T-helper 22 cell (primary cell): ENCODE measurements around the gene ADGRE3.

Source experiments
- DNase-seq: peaks from one replicate; pipeline ENCODE4 v3.0.0-alpha.2; 2020; ENCODE audit warnings: low read depth

Gene ADGRE3, protein sequence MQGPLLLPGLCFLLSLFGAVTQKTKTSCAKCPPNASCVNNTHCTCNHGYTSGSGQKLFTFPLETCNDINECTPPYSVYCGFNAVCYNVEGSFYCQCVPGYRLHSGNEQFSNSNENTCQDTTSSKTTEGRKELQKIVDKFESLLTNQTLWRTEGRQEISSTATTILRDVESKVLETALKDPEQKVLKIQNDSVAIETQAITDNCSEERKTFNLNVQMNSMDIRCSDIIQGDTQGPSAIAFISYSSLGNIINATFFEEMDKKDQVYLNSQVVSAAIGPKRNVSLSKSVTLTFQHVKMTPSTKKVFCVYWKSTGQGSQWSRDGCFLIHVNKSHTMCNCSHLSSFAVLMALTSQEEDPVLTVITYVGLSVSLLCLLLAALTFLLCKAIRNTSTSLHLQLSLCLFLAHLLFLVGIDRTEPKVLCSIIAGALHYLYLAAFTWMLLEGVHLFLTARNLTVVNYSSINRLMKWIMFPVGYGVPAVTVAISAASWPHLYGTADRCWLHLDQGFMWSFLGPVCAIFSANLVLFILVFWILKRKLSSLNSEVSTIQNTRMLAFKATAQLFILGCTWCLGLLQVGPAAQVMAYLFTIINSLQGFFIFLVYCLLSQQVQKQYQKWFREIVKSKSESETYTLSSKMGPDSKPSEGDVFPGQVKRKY

DNA sequence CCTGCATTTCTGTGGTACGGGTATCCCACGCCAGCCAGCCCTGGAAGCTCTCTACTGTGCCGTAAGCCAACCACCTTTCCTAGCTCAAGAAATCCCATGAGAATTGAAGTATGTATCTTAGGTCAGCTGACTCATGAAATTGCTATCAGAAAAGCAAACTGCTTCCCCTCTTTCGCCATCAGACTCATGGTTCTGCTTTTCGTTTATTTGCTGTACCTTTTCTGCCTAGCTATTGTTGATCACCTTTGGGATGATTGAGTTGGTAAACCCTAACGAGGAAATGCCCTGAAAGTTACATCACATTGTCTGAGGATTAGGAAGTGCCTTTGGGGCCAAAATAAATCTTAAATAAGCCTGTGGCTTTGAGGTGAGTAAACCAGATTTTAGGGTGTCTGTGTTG is at the start of gene ADGRE3:
Gene ADGRE3 (minus strand): TSS at position 81 of the 400 bp plus-strand sequence. CDS start 74 bp downstream, at position 7.
- no peak for DNase-seq

DNA sequence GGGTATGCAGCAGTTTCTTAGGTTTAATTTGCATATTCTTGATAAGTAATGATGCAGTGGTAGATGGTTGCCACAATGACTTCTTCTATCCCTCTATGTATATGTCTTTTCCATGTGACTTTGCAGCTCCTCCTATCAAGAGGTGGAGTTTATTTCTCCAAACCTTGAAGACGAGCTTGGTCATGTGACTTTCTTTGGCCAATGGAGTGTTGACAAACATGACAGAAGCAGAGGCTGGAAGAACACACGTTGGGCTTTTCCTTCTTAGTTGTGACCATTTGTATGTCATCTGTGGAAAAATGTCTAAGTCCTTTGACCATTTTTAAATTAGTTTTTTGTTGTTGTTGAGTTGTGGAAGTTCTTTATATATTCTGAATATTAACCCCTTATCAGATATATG is 47.5 kb upstream of the ADGRE3 start:
- no peak for DNase-seq

DNA sequence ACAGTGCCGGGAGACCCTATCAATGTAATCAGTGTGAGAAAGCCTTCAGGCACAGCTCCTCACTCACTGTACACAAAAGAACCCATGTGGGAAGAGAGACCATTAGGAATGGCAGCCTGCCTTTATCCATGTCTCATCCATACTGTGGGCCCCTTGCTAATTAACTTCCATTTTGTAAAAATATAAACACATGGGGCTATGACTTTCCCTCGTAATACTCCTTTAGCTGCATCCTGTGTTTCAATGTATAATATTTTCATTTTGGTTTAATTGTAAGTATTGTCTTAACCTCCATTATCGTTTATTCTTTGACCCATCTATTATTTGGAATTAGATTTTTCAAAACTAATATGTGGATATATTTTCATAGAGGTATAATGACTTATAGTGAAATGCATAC is 44.5 kb upstream of the ADGRE3 start:
- DNase-seq: no peak

DNA sequence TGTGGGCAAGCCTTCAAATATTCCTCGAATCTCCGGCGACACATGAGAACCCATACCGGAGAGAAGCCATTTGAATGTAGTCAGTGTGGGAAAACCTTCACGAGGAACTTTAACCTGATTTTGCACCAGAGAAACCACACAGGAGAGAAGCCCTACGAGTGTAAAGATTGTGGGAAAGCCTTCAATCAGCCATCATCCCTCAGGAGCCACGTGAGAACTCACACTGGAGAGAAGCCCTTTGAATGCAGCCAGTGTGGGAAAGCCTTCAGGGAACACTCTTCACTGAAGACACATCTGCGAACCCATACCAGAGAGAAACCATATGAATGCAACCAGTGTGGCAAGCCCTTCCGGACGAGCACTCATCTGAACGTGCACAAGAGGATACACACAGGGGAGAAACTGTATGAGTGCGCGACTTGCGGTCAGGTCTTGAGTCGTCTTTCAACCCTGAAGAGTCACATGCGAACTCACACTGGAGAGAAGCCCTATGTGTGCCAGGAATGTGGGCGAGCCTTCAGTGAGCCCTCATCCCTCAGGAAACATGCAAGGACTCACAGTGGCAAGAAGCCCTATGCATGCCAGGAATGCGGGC is 44.0 kb upstream of the ADGRE3 start:
- DNase-seq: no peak

DNA sequence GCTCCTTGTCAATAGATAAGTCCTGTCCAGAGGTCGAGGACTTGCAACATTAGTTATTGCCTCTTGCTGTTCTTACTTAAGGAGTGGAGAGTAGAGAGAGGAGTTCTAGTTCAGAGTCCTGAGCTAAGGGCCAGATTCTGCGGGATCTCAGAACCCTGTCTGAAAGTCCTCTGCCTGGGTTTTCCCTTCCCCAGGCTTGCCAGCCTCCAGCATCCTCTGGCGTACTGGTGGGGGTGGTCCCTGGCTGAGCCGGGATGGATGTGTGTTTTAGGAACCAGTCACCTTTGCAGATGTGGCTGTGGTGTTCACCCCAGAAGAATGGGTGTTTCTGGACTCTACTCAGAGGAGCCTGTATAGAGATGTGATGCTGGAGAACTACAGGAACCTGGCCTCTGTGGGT is 41.2 kb upstream of the ADGRE3 start:
- no peak for DNase-seq

DNA sequence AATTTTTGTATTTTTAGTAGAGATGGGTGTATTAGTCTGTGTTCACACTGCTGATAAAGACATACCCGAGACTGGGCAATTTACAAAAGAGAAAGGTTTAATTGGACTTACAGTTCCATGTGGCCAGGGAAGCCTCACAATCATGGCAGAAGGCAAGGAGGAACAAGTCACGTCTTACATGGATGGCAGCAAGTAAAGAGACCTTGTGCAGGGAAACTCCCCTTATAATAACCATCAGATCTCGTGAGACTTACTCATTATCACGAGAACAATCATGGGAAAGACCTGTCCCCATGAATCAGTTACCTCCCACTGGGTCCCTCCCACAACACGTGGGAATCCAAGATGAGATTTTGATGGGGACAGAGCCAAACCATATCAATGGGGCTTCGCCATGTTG is 29.8 kb upstream of the ADGRE3 start:
- no peak for DNase-seq

DNA sequence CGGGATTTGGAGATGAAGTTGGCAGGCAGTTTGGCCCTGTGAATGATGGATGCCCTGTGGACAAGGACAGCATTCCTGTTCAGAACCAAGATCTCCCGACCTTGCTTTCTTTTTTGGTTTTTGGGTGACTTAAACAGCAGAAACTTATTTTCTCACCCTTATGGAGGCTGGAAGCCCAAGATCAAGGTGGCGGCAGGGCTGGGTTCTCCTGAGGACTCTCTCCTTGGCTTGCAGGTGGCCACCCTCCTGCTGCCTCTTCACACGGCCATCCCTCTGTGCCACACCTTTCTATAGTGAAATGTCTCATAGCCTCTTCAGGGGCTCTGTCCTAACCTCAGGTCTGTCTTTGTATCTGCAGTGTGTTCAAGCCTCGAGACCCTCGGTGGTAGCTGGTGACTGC is 29.2 kb upstream of the ADGRE3 start:
- DNase-seq: no peak

DNA sequence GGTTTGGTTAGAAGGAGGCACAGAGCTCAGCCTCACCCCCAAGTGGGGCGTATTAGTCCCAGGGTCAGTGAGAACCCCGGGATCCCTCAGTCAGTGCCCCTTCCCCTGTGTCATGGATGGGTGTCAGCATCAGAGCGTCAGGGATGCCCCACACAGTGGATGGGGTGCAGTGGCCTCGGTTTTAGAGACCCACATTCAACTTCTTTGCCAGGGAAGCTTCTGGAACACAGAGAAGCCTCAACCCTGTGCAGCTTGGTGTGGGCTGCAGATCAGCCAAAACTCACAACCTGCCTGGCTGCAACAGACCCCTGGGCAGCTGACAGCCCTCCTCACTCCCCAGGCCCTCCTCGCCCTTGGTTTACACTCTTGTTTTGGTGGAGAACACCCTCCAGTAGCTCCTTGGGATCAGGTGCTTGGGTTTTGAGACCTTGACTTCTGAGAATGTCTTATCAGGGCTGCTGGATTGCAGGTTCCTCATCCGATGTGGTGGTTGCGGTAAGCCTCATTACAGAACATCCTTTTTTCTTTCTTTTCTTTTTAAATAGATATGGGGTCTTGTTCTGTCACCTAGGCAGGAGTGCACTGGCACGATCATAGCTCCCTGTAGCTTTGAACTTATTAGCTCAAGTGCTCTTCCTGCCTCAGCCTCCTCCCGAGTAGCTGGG is 26.2 kb upstream of the ADGRE3 start:
- no peak for DNase-seq

DNA sequence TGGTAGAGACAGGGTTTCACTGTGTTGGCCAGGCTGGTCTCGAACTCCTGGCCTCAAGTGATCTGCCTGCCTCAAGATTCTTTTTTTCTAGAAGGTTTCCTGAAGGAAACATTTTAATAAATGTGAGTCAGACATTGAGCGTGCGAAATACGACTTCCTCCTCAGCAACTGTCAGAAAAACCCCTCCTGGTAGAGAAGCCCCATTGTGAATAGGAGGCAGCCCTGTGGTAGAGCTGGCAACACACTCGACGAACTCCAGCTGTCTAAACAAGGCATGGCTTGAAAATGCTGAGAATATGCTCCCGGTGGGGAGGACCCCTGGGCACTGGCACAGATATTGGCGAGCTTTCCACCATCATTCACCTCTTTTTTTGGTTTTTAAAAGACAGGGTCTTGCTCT is 25.0 kb upstream of the ADGRE3 start:
- DNase-seq: no peak

DNA sequence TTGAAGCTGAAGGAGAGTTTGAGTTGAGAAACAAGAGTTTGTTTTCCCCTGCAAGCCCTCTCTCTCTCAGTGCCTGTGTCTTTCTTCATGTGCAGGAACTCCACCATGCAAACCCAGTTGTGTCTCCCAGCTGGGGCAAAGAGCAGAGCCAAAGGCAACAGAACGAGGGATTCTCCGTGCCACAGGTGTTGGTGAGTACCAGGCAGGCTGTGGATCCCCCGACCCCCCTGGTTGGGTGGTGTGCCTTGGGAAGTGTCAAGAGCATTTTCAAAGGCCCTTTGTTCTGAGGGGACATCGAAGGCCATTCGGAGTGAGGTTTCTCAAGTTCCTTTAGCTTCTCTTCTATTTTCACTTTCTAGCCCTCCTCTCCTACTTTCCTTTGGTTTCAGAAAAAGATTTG is 20.8 kb upstream of the ADGRE3 start:
- no peak for DNase-seq

DNA sequence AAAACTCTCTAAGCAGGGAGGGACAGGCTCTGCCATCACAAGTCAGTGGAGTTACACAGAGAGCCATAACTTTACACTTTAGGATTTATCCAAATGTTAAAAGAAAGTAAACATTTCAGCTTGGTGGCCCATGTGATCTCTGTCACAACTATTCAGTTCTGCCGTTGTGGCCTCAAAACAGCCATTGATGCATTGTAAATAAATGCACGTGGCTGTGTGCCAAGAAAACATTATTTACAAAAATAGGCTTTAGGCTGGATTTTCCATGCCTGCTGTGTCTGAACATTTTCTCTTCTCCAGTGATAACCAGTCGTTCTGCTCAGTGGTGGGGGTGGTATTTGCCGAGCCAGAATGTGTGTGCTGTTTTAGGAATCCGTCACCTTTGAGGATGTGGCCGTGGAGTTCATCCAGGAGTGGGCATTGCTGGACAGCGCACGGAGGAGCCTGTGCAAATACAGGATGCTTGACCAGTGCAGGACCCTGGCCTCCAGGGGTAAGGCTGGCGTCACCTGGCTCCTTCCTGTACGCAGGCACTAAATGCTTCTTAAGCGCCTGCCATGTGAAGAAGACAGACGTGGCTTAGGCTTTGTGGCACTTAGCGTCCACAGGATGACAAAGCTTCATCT is 20.1 kb upstream of the ADGRE3 start:
- DNase-seq: no peak

DNA sequence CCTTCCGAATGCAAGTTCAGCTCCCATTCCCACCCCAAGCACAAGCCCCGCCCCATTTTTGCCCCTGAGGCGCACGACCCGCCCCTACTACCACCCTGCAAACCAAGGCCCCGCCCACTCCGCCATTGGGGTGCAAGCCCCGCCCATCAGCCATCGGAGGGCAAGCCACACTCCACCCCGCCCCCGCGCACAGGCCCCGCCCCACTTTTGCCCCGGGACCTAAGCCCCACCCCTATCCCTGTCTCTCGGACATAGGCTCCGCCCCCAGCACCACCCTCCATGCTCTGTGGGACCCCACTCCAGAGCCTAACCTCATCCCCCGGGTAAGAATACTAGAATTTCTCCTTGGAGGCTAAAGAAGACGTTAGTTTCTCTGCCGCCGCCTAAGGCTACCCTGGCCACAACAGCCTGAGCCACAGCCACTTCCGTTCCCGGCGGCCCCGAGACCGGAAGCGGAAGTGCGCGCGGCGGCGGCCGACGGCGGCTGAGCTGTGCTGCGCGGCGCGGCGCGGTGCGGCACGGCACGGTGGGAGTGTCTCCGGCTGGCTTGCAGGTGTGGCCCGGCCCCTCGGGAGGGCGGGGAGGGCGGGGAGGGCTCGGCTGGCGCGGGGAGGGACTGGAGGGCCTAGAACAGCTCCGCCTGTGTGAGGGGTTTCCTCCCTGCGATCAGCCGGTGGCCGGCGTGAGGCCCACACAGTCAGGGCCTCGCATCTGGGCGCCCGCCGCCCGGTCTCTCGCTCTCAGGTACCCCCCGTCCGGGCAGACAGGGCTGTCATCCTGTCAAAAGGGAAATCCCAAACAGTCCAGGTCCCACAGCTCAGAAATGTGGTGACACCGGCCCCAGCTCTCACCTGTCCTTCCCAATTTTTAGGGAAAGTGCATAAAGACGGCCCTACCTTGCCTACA is 15.2 kb upstream of the ADGRE3 start, which contains the start of gene ZNF333:
Gene ZNF333 (plus strand): TSS at position 451 of the 906 bp plus-strand sequence. CDS start 3,444 bp downstream, outside the sequence.
- DNase-seq: peak; percentile 90

DNA sequence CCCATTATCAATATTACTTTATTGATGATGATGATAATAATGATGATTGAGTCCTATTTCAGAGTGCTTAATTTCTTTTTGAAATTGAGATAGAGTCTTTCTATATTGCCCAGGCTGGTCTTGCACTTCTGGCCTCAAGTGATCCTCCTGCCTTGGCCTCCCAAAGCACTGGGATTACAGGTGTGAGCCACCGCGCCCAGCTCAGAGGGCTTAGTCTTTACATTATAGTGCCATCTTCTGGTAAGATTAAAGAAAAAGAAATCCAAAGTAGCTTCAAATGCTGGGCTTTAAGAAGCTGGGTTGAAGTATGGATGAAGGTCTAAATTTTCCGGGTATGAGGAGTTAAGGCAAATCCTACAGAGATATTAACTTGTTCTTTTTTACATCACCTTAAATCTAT is 11.8 kb upstream of the ADGRE3 start:
- DNase-seq: no peak

DNA sequence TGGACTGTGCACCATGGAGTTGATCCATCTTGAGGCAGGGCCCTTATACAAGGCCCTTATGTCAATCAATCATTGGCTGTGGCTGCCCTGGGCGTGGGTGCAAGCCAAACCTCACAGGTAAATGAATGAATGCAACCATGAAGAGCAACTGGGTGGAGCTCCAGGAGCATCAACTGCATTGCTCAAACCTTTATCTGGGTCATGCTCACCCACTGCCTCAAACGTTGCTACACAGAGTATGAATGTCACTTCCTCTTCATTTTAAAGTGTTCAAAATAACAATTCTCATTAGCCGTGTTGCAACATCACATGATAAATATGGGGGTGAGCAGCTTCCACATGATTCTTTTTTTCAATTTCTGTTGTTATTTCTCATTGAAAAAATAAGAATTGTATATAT is 8.8 kb upstream of the ADGRE3 start:
- DNase-seq: no peak

DNA sequence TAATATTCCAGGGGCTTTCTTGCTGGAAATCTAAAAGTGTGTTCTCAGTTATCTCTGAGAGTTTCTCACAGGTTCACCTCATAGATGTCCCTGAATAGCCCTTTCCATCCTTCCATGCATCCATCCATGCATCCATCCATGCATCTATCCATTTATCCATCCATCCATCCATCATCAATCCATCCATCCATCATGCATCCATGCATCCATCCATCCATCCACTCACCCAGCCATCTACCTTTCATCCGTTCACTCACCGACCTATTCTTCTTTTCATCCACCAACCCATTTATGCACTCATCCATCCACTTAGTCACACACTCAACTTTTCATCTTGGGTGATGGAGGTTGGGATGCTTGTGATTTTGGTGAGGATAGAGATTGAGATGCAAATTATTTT is 7.4 kb upstream of the ADGRE3 start:
- no peak for DNase-seq

DNA sequence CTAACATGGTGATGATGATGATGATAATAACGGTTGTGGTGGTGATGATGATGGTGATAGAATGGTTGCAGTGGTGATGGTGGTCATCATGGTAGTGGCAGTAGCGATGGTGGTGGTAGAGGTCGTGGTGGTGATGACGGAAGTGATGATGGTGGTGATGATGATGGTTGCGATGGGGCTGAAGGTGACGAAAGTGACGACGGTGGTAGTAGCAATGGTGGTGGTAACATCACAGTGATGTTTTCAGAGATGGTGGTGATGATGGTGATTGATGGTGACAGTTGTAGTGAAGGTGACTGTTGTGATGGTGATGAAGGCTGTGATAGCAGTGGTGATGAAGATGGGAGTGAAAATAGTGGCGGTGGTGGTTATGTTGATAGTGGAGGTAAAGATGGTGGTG is 3.6 kb upstream of the ADGRE3 start:
- no peak for DNase-seq

DNA sequence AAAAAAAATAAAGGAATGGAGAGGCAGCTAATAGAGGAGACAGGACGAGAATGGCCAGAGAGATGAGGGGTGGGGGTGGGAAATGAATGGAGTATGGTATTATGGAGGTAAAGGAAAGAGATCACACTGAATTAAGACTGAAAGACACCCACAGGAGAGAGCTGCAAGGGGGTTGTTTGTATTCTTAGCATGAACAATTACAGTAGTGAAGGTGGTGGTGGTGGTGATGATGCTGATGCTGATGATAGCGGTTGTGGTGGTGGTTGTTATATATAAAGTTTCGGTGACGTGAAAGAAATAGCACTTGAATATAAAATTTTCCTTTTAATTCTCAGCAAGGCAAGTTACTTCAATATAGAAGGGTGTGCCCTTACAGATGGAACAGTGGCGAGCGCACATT is 2.8 kb upstream of the ADGRE3 start:
- no peak for DNase-seq

DNA sequence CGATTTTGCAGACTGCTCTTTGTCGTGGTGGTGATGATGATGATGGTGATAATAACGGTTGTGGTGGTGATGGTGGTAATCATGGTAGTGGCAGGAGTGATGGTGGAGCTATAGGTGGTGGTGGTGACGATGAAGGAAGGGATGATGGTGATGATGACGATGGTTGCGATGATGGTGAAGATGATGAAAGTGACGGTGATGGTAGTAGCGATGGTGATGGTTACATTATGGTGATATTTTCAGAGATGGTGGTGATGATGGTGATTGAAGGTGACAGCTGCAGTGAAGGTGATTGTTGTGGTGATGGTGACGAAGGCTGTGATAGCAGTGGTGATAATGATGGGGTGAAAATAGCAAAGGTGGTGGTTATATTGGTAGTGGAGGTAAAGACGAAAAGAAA is 2.1 kb upstream of the ADGRE3 start:
- DNase-seq: no peak

DNA sequence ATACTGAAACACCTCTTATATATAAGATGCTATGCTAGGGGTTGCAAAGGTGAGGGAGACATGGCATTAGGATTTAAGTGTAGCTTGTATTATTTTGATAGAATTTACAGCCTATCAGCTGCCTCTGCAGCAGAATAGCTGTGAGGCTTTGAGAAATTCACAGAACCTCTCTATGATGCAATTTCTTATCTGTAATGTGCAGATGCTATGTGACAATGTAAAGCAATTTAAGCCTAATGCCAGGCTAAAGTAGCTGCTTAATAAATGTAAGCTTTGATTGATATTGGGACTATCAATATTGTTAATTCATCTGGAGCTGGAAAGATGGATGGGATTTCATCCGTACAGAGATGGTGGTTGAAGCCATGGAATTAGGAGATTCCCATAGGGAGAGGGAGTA is 1.6 kb downstream of the ADGRE3 start:
- no peak for DNase-seq

DNA sequence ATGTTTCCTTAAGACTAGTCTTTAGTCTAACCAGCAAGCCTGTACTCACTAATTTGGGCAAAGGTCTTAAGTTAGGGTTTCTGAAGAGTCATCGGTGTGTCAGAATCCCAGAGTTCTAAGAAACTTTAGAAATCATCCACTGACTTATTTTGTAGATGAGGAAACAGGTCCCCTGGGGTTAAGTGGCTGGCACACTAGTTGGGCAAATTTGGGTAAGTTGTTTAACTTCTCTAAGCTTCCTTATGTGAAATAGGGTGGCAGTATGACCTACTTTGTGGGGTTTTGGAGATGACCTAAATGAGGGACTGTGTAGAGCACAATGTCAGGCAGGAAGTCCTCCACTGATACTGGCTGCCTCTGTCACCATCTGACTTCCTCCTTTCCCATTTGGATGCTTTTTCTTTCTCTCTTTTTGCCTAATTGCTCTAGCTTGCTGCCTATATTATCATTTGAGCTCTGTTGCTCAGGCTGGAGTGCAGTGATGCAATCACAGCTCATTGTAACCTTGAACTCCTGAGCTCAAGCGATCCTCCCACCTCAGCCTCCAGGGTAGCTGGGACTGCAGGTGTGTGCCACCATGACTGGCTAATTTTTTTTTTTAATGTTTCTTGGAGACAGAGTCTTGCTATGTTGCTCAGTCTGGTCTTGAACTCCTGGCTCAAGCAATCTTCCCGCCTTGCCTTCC is 2.3 kb downstream of the ADGRE3 start:
- no peak for DNase-seq

DNA sequence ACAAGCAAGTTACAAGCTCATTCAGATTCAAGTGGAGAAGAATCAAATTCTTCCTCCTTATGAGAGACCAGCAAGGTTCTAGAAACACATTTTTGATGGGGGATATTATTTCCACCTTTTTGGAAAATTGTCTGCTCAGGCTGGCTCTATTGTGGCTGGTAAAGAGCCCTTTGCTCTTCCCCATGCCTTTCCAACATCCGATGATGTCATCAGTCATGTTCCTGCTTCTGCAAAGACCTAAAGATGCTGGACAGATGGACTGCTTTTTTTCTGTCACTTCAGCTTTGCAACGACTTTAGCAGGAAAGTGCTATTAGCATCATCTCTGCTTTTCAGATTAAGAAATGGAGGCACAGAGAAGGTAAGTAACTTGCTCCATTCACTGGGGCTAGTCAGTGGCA is 4.2 kb downstream of the ADGRE3 start:
- no peak for DNase-seq
